HEK293T (cell line): ENCODE data around the gene IFRD2.

Experiments used
- ARNT ChIP-seq: fragments of 450-650 bp; IDR thresholded peaks from 2 replicates; pipeline ENCODE4 v1.6.1; 2017; ENCODE audit warnings: mild to moderate bottlenecking
- BHLHE40 ChIP-seq: fragments of 450-650 bp; IDR thresholded peaks from 2 replicates; pipeline ENCODE4 v1.6.1; 2016; ENCODE audit warnings: mild to moderate bottlenecking, moderate library complexity, borderline replicate concordance
- ELF4 ChIP-seq: fragments of 450-650 bp; IDR thresholded peaks from 2 replicates; pipeline ENCODE4 v1.6.1; 2017; ENCODE audit warnings: antibody characterized with exemption
- FOXA1 ChIP-seq: fragments of 450-650 bp; IDR thresholded peaks from 2 replicates; pipeline ENCODE4 v1.6.1; 2016; ENCODE audit warnings: mild to moderate bottlenecking
- FOXK2 ChIP-seq: fragments of 450-650 bp; IDR thresholded peaks from 2 replicates; pipeline ENCODE4 v1.6.1; 2016; ENCODE audit warnings: mild to moderate bottlenecking
- FOXM1 ChIP-seq: fragments of 450-650 bp; IDR thresholded peaks from 2 replicates; pipeline ENCODE4 v1.6.1; 2017; ENCODE audit warnings: mild to moderate bottlenecking, borderline replicate concordance
- L3MBTL2 ChIP-seq: fragments of 450-650 bp; conservative IDR thresholded peaks from 2 replicates; pipeline ENCODE4 v1.6.1; 2016; ENCODE audit warnings: mild to moderate bottlenecking
- LEF1 ChIP-seq: fragments of 450-650 bp; IDR thresholded peaks from 2 replicates; pipeline ENCODE4 v1.6.1; 2017; ENCODE audit warnings: mild to moderate bottlenecking, borderline replicate concordance
- NFRKB ChIP-seq: fragments of 450-650 bp; IDR thresholded peaks from 2 replicates; pipeline ENCODE4 v1.6.1; 2016; ENCODE audit warnings: mild to moderate bottlenecking, moderate library complexity
- PKNOX1 ChIP-seq: fragments of 450-650 bp; IDR thresholded peaks from 2 replicates; pipeline ENCODE4 v1.6.1; 2016
- SP1 ChIP-seq: fragments of 450-650 bp; IDR thresholded peaks from 2 replicates; pipeline ENCODE4 v1.6.1; 2017
- SUZ12 ChIP-seq: fragments of 450-650 bp; IDR thresholded peaks from 2 replicates; pipeline ENCODE4 v1.6.1; 2016; ENCODE audit warnings: mild to moderate bottlenecking
- TARDBP ChIP-seq: fragments of 450-650 bp; IDR thresholded peaks from 2 replicates; pipeline ENCODE4 v1.6.1; 2016
- ZNF384 ChIP-seq: fragments of 450-650 bp; IDR thresholded peaks from 2 replicates; pipeline ENCODE4 v1.6.1; 2016

- TF ChIP-seq TARDBP (no peak), BHLHE40 (no peak), SP1 (no peak), FOXM1 (no peak), L3MBTL2 (no peak), ZNF384 (no peak), SUZ12 (no peak), NFRKB (no peak), LEF1 (no peak), PKNOX1 (no peak), ELF4 (no peak), FOXA1 (no peak), FOXK2 (no peak), ARNT (no peak)
These were observed 38.1 kb upstream of the IFRD2 start for GRCh38 chr3:50330330-50330729.
